GM18520 (cell line): ENCODE results near the gene SRR.
"Not testable (repeated sequence)": the region's sequence is repeated elsewhere in the genome, so short reads cannot be mapped to it uniquely, and the experiment has no call there.

Experiments
- ATAC-seq: cut with Tn5 transposase; IDR thresholded peaks from one replicate; pipeline ENCODE4 v1.9.1; 2021; ENCODE audit not compliant: unreplicated experiment

SRR gene, protein sequence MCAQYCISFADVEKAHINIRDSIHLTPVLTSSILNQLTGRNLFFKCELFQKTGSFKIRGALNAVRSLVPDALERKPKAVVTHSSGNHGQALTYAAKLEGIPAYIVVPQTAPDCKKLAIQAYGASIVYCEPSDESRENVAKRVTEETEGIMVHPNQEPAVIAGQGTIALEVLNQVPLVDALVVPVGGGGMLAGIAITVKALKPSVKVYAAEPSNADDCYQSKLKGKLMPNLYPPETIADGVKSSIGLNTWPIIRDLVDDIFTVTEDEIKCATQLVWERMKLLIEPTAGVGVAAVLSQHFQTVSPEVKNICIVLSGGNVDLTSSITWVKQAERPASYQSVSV

DNA sequence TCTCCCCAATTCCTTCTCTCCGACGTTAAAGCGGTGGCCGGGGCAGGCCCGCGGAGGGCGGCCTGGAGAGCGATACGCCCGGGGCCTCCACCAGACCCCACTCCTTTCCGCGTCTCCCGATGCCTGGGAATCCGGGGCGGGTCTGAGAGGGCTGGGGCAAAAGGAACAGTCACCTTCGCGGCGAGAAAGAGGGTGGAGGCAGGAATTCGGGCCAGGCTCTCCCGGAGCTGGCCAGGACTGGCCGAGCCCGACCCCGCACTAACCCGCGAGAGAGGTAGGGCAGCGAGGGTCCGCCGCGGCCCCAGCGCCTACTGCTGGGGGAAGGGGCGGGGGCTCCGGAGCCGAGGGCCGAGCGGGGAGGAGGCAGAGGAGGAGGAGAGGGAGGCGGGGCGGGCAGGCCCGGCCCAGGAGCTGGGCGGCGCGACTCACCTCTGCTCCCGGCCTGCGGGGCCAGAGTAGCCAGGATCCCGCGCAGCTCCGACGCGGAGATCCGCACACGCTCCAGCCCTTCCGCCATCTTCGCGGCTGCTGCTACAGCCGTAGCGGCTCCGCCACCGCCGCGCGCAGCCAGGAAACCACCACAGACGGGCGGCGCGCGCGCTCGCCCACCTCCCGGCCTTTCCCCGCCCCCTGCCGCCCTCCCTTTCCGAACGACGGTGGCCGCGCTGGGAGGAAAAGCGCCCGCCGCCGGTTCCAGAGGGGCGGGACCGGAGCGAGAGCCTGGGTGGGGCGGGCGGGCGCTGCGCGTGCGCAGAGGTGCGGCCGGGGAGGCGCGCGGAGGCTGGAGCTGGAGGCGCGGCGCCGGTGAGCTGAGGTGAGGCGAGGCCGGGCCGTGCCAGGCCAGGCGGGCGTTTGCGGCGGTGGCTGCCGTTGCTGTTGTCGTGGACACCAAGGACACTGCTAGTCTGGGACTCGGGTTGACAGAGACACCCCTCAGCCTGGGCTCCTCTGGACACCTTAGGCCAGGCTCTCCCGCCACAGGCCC is at the start of gene SRR, which contains the start of gene SMG6:
TSS of gene SRR (plus strand) at position 747 of the 985 bp plus-strand sequence. CDS start 11,611 bp downstream, outside the sequence.
TSS of gene SMG6 (minus strand) at position 582 of the 985 bp plus-strand sequence. CDS start at position 517, 65 bp downstream.
- peak; percentile 72 for ATAC-seq

DNA sequence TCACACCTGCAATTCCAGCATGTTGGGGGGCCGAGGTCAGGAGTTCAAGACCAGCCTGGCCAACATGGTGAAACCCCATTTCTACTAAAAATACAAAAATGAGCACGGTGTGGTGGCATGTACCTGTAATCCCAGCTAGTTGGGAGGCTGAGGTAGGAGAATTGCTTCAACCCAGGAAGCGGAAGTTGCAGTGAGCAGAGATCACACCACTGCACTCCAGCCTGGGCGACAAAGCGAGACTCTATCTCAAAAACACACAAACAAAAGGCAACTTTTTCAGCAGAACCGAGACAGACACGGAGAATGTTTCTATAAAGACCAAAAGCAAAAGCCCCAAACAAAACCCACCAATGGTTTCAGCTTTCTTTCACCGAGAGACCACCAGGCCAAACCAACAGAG is 44.9 kb upstream of the SRR start:
- ATAC-seq = not testable (repeated sequence)

DNA sequence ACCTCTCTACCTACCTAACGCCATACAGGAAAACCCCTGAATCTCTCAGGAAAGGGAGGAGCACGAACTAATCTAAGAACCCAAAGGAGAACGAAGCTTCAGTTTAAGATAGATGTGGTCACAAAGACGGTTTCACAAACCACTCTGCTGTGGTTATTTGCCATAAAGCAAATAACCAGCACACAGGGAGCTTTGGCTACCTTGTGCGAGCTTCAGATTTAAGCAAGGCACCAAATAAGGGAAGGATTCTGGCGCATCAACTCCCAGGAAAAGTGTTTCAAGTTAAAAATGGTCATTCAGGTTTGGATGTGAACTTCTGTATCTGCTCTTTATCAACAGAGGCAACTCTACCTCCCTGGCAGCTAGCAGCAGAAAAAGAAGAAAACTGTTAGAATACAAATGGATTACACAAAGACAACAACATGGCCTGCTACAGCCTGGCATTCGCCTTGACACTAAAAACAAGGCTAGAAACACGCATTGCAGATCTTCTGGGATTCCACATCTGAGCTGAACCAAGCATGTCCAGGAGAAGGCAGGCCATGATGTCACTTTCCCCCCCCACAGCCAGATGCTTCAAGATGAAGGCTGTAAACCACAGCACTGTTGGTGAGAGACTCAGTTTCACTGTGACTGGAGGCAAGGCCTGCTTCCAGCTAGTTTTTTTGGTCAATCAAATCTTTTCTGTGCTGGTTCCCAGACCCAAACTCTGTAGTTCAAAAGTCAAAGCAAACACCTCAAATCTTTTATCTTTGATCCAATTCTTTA is 43.8 kb upstream of the SRR start:
- peak; percentile 63 for ATAC-seq

DNA sequence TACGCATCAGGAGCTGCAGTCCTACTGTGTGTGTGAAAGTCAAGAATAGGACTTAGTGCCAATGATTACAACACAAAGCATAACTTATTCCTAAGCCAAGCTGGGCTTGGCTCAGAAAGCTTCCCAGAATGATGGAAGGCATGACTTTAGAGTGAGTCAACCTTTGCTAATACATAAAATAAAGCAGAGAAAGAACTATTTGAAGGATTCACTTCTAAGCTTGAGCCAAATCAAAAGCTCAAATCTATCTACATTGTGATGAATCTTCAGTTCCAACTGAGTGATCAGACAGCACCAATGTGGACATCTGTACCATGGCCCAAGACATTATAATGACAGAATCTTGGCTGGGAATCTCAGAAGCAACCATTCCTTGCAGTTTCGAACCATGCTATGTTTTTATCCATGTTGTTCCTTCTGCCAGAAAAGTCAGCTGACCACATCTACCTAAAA is 41.6 kb upstream of the SRR start:
- no peak for ATAC-seq

DNA sequence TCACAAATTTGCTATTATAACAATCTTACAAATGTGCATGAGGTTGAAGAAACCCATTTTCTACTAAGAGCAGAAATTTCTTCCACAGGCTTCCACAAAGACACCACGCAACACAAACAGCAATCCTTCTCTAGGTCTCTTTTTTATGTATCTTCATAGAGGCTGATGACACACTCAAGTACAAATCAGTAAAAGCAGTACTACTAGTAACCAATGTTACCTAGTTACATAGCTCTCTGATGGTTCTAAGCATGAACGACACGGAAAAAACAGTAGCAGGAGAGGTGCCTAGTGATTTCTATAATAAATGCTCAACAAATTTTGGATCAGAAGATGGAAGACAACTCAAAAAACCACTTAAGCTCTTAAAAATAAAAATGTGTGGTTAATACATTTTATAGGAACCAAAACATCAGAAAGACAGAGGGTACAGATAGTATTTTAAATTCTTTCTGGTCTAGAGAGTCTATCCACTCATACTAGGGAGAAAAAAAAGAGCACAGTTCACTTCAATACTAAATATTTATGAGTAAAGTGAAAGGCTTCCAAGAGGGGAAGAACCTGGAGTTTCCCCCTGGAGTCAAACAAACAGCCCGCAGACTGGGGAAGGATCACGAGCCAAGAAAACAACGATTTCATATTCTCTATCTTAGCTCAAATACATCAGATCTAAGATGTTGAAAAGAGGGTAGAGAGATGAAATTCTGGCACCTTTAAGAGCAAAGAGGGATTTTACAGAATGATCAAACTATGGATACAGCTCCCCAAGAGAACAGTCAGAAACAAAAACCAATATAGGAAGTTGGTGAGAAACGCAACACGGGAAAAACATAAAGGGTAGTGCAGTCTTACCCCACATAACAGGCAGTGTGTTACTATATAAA is 40.3 kb upstream of the SRR start:
- no peak for ATAC-seq

DNA sequence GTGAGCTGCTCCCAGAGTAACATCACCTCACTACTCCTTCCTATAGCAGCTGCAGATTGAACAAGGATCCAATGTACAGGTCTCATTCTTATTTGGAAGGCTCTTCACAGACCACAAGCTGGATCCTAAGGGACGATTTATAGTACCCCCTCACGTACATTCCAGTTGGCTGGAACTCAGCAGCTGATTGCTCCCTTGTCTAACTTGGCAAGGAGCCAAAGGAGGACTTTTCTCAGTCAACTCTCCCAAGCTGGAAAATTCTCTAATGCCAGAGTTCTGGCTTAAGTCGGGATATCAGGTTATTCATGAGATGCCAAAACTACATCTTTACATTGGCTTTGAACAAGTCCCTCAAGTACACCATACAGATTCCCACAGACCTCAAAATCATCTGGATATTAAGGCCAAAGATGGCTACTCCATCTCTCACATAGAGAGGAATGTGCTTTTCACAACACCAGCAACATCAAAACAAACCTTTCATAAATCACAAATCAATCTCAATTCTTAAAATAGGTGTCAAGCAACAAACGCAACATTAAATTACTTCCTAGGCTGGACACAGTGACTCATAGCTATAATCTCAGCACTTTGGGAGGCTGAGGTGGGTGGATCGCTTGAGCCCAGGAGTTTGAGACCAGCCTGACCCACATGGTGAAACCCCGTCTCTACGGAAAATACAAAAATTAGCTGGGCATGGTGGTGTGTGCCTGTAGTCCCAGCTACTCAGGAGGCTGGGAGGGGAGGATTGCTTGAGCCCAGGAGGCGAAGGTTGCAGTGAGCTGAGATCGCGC is 39.5 kb upstream of the SRR start:
- no peak for ATAC-seq

DNA sequence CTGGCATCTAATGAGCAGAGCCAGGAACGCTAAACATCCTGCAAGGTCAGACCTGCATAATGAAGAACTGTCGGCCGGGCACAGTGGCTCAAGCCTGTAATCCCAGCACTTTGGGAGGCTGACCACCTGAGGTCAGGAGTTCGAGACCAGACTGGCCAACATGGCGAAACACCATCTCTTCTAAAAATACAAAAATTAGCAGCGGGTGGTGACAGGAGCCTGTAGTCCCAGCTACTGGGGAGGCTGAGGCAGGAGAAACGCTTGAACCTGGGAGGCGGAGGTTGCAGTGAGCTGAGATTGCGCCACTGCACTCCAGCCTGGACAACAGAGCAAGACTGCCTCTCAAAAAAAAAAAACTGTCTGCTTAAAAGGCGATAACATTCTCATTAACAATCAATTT is 38.6 kb upstream of the SRR start:
- ATAC-seq = not testable (repeated sequence)

DNA sequence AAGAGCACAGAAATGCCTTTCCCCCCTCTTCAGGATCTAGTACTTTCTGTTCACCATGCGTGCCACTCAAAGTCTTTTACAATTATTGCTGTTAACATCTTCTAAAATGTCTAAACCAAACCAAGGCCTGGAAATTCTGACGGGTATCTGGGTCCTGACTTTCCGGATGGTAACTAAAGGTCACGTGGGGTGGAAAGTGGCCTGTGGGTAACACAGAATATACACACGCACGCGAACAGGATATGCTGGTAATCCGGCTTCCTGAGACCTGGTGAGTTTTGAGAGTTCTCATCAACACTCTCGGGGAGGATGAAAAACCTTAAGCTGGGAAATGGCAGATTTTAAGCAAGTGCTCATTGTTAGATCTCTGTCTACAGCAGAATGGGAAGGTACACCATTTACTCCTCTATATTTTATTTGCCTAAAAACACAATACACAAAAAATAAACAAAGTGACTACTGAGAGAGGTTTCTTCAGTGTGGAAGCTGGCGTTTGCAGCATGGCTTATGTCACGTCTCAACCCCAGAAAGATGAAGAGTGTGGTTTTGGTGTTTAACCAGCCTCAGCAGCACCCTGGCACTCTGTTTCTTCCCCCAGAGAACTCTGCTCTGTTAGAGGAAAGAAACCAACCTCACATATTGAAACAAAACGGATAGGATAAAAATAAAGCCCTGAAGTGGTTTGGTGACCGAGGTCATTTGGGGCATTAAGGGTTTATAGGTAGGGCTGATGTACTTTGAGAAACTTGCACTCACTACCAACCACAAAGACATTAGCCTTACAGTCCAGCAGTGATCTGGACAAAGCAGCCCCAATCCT is 37.5 kb upstream of the SRR start:
- peak; percentile 77 for ATAC-seq

DNA sequence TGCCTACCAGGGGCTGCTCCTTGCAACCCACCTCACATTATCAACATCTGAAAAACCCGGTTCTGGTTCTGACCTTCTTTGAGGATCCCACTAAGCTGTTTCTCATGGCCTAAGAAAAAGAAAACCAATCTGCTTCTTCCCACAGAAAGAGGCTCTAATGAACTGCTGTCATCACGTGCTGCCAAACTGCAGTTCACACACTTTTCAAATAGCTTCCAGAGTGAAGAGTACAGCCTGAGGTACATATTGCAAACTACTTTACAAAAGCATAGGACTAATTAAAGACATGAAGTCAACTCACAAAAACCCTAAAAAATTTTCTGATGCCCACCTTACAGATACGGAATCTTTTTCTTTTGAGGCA is 36.9 kb upstream of the SRR start:
- no peak for ATAC-seq

DNA sequence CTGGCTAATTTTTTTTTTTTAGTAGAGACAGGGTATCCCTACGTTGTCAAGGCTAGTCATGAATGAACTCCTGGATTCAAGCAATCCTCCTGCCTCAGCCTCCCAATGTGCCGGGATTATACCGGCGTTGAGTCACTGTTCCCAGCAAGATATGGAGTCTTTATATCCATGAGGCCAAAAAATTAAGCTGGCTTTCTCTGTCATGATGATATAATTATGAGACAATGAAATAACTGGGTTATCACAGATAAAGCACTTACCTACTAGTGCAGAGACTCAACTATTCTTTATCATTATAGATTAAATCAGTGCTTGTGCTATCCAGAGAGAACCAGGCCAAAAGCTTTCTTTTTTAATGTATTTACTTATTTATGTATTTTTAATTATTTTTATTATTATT is 36.4 kb upstream of the SRR start:
- no peak for ATAC-seq

DNA sequence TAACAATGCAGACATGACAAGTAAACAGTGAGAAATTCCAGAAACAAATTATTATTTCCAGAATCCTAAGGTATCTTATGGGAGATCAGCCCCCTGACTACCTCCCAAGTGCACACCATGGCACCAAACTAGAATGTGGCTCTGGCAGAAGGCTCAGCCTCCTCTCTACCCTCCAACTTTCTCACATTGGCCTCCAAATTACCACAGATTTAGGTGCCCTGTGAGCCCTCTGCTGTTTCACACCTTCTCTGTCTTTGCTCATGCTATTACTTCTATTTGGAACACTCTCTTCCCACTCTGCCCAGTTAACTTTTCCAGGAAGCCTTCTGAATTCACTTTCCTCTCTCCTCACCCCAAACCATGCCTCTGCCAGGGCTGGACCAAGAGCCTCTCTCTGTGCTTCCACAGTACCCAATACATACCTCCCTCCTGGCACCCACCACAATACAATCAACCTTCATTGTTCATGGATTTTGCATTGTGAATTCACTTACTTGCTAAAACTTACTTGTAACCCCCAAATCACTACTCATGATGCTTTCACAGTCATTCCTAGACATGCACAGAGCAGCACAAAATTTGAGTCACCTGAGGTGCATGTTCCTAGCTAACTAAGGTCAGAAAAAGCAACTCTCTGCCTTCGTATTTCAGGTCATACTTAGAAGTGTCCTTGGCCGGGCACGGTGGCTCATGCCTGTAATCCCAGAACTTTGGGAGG is 31.6 kb upstream of the SRR start:
- ATAC-seq = no peak

DNA sequence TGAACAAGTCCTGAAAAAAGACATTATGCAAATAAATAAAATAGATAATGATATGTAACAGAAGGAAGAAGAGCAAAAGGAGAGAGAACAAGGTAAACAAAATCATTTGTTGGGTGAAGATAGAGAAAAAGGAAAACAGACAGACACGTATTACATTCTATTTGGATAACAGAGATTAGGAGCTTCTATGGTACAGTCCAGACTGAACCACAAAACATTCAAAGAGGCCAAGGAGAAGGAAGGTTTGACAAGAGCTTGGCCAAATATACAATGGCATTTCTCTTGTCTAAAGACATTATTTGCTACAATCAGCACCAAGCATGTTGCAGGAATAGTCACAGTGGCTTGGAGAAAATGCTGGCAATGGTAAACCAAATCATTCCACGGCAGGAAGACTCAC is 29.3 kb upstream of the SRR start:
- no peak for ATAC-seq

DNA sequence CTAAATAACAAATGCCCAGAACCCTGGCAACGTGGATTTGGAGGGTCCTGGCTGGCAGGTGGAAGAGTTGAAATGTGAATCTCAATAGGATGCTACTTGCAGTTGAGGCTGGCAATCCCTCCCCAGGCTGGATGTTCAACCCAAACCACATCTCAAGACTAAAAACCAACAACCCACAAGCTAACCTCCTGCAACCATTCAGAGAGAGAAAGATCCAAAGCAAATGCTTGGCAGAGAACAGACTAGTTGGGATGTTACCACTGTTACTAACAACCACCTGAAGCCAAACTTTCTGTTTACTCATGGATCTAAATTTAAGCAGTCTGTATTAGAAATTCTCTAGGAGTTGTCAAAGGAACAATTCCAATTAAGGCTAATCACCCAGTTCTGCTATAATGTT is 28.0 kb upstream of the SRR start:
- ATAC-seq = no peak

DNA sequence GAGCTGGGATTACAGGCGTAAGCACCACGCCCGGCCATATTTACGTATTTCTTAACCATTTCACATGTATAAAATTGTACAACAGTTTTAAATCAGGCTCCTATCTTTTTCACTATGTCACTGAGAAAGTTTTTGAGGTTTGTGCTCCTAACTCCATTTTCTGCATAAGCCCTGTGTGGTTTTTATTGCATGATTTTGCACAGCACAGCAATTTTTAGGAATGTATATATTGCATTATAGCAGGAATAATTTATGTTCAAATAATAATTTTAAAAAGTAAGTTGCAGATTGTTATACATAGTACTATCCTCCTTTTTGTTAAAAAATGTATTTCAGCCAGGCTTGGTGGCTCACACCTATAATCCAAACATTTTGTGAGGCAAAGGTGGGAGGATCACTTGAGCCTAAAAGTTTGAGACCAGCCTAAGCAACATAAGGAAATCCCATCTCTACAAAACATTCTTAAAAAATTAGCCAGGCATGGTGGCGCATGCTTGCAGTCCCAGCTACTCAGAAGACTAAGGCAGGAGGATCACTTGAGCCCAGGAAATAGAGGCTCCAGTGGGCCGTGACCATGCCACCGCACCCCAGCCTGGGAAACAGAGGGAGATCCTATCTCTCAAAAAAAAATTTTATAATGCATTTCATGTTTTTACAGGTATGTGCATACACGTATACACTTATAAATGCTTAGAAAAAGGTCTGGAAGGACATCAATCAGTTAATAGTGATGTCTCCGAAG is 26.1 kb upstream of the SRR start:
- no peak for ATAC-seq

DNA sequence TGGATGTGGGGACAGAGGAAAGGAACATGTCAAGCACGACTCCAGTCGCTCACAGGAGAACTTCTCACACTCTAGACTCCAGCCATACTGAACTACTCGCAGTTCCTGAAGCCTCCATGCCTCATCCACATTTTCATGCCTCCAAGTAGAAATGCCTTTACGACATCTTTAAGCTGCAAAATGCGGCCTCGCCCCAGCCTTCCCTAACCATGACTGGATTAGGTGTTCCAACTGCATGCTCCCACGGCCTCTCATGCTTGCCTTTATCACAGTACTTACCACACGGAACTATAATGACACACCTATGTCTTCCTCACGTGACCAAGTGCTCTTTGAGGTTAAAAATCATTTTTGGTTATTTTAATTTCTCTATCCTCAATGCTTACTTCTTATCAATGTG is 24.0 kb upstream of the SRR start:
- ATAC-seq = no peak

DNA sequence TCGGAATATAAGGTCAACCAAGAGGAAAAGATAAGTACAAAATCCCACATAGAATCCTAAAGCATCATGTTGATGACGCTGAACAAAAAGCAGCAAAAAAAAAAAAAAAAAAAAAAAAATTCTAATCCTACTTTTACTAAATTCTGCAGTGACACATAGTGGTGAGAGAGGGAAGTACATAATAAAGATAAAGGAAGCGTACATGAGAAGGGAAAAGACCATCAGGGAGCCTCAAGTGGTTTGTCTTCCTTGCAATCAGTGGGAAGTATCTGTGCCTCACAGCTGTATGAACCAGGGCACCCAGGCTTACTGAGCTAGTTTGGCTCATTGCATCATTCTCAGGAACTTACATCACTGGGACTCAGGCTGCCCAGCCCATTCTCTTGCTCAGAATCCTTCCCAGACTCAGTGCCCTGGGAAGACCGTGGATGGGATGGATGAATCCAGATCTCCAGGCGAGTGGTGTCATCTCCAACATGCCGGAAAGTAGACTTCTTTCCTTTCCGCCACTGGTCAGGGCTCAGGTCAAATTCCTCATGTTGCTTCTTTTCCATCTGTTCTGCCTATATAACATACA is 21.4 kb upstream of the SRR start:
- ATAC-seq = no peak

DNA sequence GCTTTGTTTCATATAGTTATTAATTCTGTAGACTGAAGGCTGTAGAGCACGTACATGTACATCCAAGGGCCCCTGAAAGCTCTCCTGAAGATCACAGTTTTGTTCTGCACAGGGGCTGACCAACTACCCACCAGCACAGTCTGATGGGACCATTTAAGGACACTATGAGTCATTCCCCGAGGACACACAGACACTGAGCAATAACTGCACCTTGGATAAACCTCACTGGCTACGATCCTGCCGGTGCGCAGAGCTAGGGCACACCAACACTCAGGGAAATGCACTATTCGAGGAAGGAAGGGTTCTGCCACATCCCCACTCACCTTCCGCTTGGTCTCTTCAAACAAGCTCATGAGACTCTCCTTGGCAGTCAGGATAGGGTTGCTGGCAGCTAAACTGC is 20.4 kb upstream of the SRR start:
- no peak for ATAC-seq
